ENCODE results near the gene RASAL2.
"Not testable (repeated sequence)": the region's sequence is repeated elsewhere in the genome, so short reads cannot be mapped to it uniquely, and the experiment has no call there.

RASAL2 gene

GRCh38 chr1:178189814-178190213, 95.9 kb downstream of the RASAL2 start:
- Mint-ChIP-seq H3K36me3 (ENCODE audit: low read depth) (no peaks in the 10 kb centered on the region), H3K9me3 (peaks cover 3% of the 10 kb centered on the region), H3K4me3 (no peak overlapping the region), H3K4me1 (no peaks in the 10 kb centered on the region), H3K27ac (no peak overlapping the region), H3K27me3 (peaks cover 1% of the 10 kb centered on the region)
- no peak for DNase-seq
- ATAC-seq: no peak

GRCh38 chr1:178190881-178191280, 97.0 kb downstream of the RASAL2 start:
- ATAC-seq (no peak), DNase-seq (no peak)
- no peak overlapping the region for H3K4me3 Mint-ChIP-seq
- H3K9me3 Mint-ChIP-seq: no peaks in the 10 kb centered on the region
- no peaks in the 10 kb centered on the region for H3K4me1 Mint-ChIP-seq
- H3K27me3 Mint-ChIP-seq: peaks cover 1% of the 10 kb centered on the region
- H3K27ac Mint-ChIP-seq: no peak overlapping the region
- no peaks in the 10 kb centered on the region for H3K36me3 Mint-ChIP-seq (ENCODE audit: low read depth)

- Mint-ChIP-seq H3K36me3 (ENCODE audit: low read depth) (no peaks in the 10 kb centered on the region), H3K27me3 (peaks cover 1% of the 10 kb centered on the region), H3K4me3 (no peak overlapping the region), H3K27ac (no peak overlapping the region), H3K4me1 (no peaks in the 10 kb centered on the region), H3K9me3 (no peaks in the 10 kb centered on the region)
- no peak for DNase-seq
- ATAC-seq: no peak
Measured at GRCh38 chr1:178192686-178193085, 98.8 kb downstream of the RASAL2 start.

- no peaks in the 10 kb centered on the region for H3K36me3 Mint-ChIP-seq (ENCODE audit: low read depth)
- H3K4me1 Mint-ChIP-seq: no peaks in the 10 kb centered on the region
- DNase-seq (no peak), ATAC-seq (no peak)
- peaks cover 4% of the 10 kb centered on the region for H3K9me3 Mint-ChIP-seq
- no peaks in the 10 kb centered on the region for H3K27me3 Mint-ChIP-seq
- no peak overlapping the region for H3K4me3 Mint-ChIP-seq
- H3K27ac Mint-ChIP-seq: no peak overlapping the region
Measured at GRCh38 chr1:178196631-178197030, 102.7 kb downstream of the RASAL2 start.

GRCh38 chr1:178202095-178202494, 108.2 kb downstream of the RASAL2 start:
- DNase-seq: not testable (repeated sequence)

GRCh38 chr1:178202546-178202945, 108.6 kb downstream of the RASAL2 start:
- H3K36me3 Mint-ChIP-seq (ENCODE audit: low read depth); H3K27me3 Mint-ChIP-seq; DNase-seq; H3K4me1 Mint-ChIP-seq; H3K4me3 Mint-ChIP-seq; ATAC-seq; H3K27ac Mint-ChIP-seq: not testable (repeated sequence)
- H3K9me3 Mint-ChIP-seq: peaks cover 16% of the 10 kb centered on the region

More at GRCh38 chr1:178202095-178202494, 108.2 kb downstream of the RASAL2 start:
- peaks cover 16% of the 10 kb centered on the region for H3K9me3 Mint-ChIP-seq
- not testable (repeated sequence) for H3K4me1 Mint-ChIP-seq; ATAC-seq; H3K36me3 Mint-ChIP-seq (ENCODE audit: low read depth); H3K27me3 Mint-ChIP-seq; H3K4me3 Mint-ChIP-seq; H3K27ac Mint-ChIP-seq

- not testable (repeated sequence) for ATAC-seq; H3K27ac Mint-ChIP-seq; DNase-seq; H3K27me3 Mint-ChIP-seq; H3K4me1 Mint-ChIP-seq; H3K4me3 Mint-ChIP-seq; H3K36me3 Mint-ChIP-seq (ENCODE audit: low read depth)
- peaks cover 43% of the 10 kb centered on the region for H3K9me3 Mint-ChIP-seq
Measured at GRCh38 chr1:178208269-178208856, 114.5 kb downstream of the RASAL2 start.

GRCh38 chr1:178209935-178210334, 116.0 kb downstream of the RASAL2 start:
- no peak overlapping the region for H3K27ac Mint-ChIP-seq

GRCh38 chr1:178218550-178218949, 124.6 kb downstream of the RASAL2 start:
- no peak for DNase-seq
- no peaks in the 10 kb centered on the region for H3K27me3 Mint-ChIP-seq
- no peaks in the 10 kb centered on the region for H3K36me3 Mint-ChIP-seq (ENCODE audit: low read depth)
- no peak overlapping the region for H3K4me3 Mint-ChIP-seq
- H3K9me3 Mint-ChIP-seq: no peaks in the 10 kb centered on the region
- ATAC-seq: no peak
- no peaks in the 10 kb centered on the region for H3K4me1 Mint-ChIP-seq
- no peak overlapping the region for H3K27ac Mint-ChIP-seq

More at GRCh38 chr1:178209935-178210334, 116.0 kb downstream of the RASAL2 start:
- H3K9me3 Mint-ChIP-seq: peaks cover 35% of the 10 kb centered on the region
- H3K4me3 Mint-ChIP-seq: no peak overlapping the region
- H3K27me3 Mint-ChIP-seq: no peaks in the 10 kb centered on the region
- no peak for ATAC-seq
- H3K36me3 Mint-ChIP-seq (ENCODE audit: low read depth): peaks cover 3% of the 10 kb centered on the region
- H3K4me1 Mint-ChIP-seq: no peaks in the 10 kb centered on the region
- DNase-seq: no peak

- no peak overlapping the region for H3K4me3 Mint-ChIP-seq
- no peaks in the 10 kb centered on the region for H3K4me1 Mint-ChIP-seq
- H3K27ac Mint-ChIP-seq: no peak overlapping the region
- DNase-seq (no peak), ATAC-seq (no peak)
- H3K27me3 Mint-ChIP-seq: no peaks in the 10 kb centered on the region
- no peaks in the 10 kb centered on the region for H3K36me3 Mint-ChIP-seq (ENCODE audit: low read depth)
- no peaks in the 10 kb centered on the region for H3K9me3 Mint-ChIP-seq
Measured at GRCh38 chr1:178220094-178220493, 126.2 kb downstream of the RASAL2 start.

- DNase-seq (no peak), ATAC-seq (no peak)
- no peaks in the 10 kb centered on the region for H3K9me3 Mint-ChIP-seq
- no peaks in the 10 kb centered on the region for H3K36me3 Mint-ChIP-seq (ENCODE audit: low read depth)
- no peak overlapping the region for H3K27ac Mint-ChIP-seq
- H3K27me3 Mint-ChIP-seq: peaks cover 3% of the 10 kb centered on the region
- no peak overlapping the region for H3K4me3 Mint-ChIP-seq
- no peaks in the 10 kb centered on the region for H3K4me1 Mint-ChIP-seq
Measured at GRCh38 chr1:178223289-178223688, 129.4 kb downstream of the RASAL2 start.

GRCh38 chr1:178224358-178224757, 130.5 kb downstream of the RASAL2 start:
- no peaks in the 10 kb centered on the region for H3K9me3 Mint-ChIP-seq
- no peak for DNase-seq
- no peaks in the 10 kb centered on the region for H3K4me1 Mint-ChIP-seq
- peaks cover 3% of the 10 kb centered on the region for H3K27me3 Mint-ChIP-seq
- H3K27ac Mint-ChIP-seq: no peak overlapping the region
- no peak overlapping the region for H3K4me3 Mint-ChIP-seq
- no peaks in the 10 kb centered on the region for H3K36me3 Mint-ChIP-seq (ENCODE audit: low read depth)
- ATAC-seq: no peak

- no peak for ATAC-seq
- Mint-ChIP-seq H3K36me3 (ENCODE audit: low read depth) (no peaks in the 10 kb centered on the region), H3K27ac (no peak overlapping the region), H3K4me1 (no peaks in the 10 kb centered on the region), H3K4me3 (no peak overlapping the region), H3K27me3 (peaks cover 3% of the 10 kb centered on the region), H3K9me3 (no peaks in the 10 kb centered on the region)
- no peak for DNase-seq
Measured at GRCh38 chr1:178230881-178231409, 137.0 kb downstream of the RASAL2 start.

- Mint-ChIP-seq H3K27me3 (no peaks in the 10 kb centered on the region), H3K4me3 (no peak overlapping the region), H3K9me3 (no peaks in the 10 kb centered on the region), H3K4me1 (no peaks in the 10 kb centered on the region), H3K36me3 (ENCODE audit: low read depth) (no peaks in the 10 kb centered on the region), H3K27ac (no peak overlapping the region)
- DNase-seq: no peak
- ATAC-seq: no peak
Measured at GRCh38 chr1:178232108-178232507, 138.2 kb downstream of the RASAL2 start.

- Mint-ChIP-seq H3K27me3 (no peaks in the 10 kb centered on the region), H3K4me1 (no peaks in the 10 kb centered on the region), H3K9me3 (no peaks in the 10 kb centered on the region), H3K4me3 (no peak overlapping the region), H3K36me3 (ENCODE audit: low read depth) (no peaks in the 10 kb centered on the region), H3K27ac (no peak overlapping the region)
- ATAC-seq (no peak), DNase-seq (no peak)
Measured at GRCh38 chr1:178232949-178233348, 139.0 kb downstream of the RASAL2 start.

GRCh38 chr1:178237121-178237520, 143.2 kb downstream of the RASAL2 start:
- no peak overlapping the region for H3K4me3 Mint-ChIP-seq

More at GRCh38 chr1:178237121-178237520, 143.2 kb downstream of the RASAL2 start:
- Mint-ChIP-seq H3K4me1 (no peaks in the 10 kb centered on the region), H3K27ac (no peak overlapping the region), H3K27me3 (no peaks in the 10 kb centered on the region), H3K9me3 (no peaks in the 10 kb centered on the region), H3K36me3 (ENCODE audit: low read depth) (no peaks in the 10 kb centered on the region)
- ATAC-seq (no peak), DNase-seq (no peak)
